NCI-H748 (cell line): ENCODE data around the gene LPP.

Experiments used
- DNase-seq: peaks from one replicate; lab custom pipeline; 2025; ENCODE audit not compliant: unreplicated experiment; lab: John Stamatoyannopoulos, UW

LPP gene

DNA sequence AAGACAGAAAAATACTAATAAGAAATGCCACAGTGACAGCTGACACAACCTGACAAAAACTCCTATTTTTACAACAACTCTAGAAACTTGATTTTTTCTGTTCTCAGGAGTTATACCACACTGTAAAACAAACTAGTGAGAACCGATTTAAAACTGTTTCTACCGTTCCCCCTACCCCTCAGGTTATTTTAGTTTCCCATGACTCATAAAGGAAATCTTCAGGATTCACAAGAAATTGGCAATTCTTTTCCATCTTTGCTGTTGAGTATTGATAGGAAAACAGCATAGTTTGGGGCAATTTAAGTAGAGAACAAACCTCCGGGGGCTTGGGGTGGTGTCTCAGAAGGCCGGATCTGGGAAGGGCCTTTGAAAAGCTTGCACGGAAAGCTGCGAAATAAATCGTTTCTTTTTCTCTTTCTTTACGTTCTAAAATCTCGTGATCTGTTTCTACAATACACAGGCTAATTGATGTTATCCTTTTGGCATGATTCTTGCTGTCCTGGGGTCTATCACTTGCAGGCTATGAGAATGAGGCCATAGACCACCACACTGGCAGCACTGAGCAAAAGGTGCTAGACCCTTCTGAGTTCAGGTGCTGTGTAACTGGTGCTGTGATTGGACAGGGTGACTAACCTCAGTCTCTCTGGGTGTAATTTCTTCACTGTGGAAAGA lies 89.3 kb downstream of the LPP start:
- no peak for DNase-seq

DNA sequence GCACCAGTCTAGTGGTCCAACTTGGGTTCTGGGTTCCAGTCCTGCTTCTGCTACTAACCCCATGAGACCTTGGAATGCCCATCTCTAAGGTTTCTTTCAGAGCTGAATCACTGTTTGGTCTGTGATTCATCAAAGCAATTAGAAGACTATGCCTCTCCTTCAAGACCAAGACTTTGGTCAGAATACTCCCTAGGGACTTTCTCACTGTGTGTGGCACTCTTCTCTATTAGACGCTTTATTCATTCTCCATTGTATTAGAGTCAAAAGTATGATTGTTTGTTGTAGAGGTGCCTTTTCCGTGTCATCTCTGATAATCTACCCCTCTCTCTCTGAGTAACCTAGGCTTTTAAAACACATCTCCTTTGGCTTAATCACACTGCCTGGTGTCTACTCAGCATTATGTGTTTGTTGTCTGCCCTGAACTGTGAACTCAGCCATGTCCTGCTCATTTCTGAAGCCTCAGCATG lies 90.5 kb downstream of the LPP start:
- DNase-seq, result no peak

DNA sequence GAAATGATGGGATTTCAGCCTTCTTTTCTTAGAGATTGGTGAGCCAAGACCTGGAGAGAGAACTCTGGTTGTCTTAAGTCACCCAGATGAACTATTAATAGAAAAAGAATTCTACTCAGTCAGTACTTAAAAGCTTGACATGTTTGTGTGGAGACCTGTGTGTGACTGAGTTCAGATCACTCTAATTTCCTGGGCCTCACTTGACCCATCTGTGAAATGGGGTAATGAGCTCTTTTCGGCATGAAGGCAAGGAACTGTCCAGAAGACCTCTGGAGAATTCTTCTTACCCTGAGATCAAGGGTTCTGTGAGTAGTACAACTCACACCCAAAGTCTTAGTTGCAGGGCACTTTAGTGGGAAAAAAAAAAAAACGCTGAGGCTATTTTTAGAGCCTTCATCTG lies 92.9 kb downstream of the LPP start:
- DNase-seq, result no peak

DNA sequence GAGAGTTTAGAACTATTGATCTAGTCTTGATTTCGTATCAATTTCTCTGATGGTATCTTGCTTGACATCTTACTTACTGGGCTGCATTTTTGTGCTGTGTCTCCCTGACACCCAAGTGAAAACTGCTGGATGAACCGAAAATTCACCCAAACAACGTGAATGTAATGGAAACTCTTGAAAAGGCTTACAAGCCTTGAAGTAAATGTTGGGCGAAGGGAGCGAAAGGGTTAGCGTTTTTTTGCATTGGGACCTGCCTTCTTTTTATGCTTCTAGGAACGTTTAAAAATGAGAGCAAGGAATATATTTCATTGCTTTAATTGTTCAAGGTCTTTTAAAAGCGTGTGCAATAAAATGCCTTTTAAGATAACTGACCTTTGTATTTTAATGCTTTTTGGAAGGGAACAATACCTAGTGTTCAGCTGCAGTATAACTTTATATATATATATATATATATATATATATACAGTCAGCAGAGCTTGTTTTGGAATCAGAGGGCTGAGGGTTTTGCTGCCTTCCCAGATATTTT lies 94.1 kb downstream of the LPP start:
- DNase-seq, result no peak

DNA sequence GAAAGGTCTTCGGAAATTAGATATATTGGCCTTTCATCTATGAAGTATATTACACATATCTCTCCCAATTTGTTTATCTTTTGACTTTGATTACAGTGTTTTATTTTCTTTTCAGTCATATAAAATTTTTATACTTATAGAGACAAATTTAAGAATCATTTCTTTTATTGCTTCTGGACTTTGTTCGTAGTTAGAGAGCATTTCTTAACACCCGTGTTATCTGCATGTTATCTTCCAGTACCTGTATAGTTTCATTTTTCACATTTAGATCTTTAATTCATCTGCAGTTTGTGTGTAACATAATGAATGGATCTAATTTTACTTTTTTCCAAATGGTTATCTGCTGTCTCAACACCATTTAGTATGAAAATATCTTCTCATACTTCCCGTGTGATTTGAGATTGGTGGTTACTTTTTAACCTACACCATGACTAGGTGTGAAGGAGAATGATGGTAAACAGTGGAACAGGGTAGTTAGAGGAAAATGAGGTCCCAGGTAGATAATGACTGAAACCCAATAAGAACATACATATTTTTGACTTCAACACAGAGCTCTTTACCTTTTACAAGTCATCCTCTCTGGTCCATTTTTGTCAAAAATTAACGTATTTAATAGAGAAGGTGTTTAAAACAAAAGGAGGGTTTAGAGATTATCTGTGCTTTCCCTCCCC lies 99.3 kb downstream of the LPP start:
- no peak for DNase-seq

DNA sequence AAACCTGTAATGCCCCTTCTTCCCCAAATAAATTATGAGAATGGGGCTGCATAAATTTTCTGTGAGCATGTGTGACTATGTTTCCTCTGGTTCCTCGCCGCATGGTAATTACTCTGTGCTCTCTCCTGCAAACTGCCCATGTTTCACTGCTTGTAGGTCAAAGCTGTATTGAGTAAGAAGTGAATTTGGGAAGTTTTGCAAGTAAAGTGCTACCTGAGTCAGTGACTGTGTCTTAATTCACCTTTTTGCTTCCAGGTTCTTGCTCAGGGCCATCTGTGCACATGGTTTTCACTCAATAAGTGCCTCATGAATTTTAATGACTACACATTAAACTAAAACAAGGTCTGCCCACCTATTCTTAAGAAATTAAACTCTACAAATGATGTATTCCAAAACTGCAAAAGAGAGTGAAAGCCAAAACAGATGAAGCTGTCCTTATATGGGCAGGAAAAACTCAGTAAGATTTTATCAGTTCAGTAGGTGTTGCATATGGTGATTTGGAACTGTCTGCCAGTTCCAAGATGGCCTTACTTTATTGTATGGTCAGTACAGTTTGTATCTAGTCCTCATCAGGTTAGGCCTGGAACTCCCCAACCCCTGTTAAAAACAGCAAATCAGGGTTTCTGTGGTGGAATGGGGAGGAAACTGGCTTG lies 100.0 kb downstream of the LPP start:
- no peak for DNase-seq

DNA sequence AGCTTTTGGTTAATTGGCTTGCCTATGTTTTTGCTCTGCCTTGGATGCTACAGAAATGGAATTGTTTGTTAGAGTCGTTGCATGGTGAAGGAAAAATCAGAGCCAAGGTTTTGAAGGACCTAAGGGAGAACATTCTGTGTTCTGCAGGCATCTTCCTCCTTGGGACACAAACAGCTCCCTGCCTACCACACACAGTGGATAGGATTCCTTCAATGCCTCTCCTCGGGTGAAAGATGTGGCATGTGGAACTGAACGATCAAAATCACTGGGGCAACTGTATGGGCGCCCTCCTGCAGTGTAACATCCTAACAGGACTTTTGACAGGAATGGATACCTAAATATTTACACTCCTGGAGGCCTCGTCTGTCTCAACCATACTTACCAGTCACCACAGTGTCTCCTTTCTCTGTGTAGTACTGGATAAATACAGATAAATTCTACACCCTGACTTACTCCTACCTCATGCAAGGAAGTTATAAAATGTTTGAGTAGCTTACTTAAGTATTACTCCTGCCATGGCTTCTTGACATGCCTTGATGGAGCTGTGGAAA lies 100.6 kb downstream of the LPP start:
- DNase-seq, result no peak

DNA sequence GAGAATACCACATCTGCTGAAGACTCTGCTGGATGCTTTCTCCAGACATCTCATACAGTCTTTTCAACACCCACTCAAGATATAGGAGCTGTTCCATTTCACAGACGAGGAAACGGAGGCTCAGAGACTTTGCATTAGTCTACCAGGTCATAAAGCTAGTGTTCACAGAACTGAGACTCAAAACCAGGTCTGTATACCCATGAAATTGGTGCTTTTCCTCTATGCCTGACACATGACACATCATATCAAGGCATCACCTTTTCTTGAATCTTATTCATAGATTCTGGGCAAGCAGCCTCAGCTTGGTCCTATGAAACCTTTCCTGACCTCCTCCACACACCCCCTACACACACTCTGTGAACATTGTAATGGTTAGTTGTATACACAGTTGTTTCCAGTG lies 101.2 kb downstream of the LPP start:
- no peak for DNase-seq

DNA sequence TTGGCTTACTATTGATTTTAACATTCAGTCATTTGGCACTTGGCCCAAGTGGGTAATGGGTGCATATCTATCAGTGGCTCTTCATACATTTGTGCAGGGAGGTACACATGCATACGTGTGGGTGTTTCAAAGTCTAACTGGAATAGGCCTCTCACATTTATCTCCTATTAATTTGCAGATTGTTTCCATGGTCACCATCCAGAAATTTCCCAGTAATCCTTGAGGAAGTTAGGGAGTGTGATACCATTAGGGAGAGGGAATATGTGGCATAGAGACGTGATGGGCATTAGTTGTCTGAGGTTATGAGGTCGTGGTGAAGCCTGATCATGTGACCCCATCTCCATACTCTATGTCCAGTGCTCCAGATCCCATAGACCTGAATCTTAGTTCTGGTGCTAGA lies 102.8 kb downstream of the LPP start:
- DNase-seq, result no peak

DNA sequence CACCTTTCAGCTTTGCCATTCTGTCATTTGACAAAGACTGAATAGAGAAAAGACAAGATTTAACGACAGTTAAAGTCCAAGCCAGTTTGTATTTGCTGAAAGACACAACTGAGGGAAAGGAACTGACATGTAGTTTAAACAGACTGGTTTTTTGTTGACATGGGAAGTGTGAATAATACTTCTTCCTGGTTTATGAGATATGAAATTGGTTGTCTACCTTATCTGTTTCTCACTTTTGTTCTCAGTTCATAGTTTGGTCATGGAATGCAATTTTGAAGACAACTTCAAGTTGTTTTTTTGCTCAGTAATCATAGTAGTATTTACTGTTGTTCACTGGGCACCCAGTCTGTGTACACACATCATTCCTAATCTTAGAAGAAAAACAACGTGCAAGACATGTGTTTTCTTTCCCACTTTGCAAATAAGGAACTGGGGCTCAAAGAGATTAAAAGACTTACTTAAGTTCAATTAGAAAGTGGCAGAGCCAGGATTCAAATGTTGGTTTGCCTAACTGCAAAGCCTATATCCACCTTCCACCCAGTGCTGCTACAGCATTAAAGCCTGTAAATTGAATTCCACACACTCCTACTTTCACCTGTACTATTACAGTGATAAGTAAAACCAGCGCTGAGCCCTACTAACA lies 103.5 kb downstream of the LPP start:
- no peak for DNase-seq

DNA sequence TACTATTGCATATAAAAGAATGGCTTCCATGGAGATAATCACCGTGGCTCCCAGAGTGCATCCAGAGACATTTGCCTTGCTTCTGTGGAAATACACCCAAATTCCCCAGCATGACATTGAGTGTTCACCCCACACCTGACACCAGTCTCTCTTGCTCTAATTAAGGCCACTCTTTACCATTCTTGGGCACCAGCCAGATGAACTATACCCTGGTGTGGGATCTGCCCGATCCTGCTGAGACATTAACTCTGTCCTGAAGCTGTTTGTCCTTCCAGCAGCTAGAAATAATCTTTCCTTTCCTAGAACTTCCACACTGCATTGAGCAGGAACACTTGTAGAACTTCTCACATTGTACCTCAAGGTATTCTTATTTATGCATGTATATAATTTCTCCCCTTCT lies 105.2 kb downstream of the LPP start:
- no peak for DNase-seq

DNA sequence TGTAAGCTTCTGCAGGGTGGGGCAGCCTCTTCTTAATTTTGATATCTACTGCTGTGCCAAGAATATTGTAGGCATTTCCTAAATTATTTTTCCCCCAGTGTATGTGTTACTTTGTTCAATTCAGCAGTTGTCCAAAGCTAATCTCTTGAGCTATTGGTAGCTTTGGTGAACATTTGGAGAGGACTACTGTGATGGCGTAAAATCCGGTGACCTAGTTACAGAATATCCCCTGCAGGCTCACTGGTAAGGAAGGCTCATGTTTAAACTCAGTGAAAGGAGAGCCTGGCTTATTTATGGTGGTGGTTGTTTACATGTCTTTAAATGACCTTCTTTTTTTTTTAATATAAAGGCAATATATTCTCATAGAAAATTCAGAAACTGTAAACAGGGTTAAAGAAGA lies 105.6 kb downstream of the LPP start:
- DNase-seq, result no peak

DNA sequence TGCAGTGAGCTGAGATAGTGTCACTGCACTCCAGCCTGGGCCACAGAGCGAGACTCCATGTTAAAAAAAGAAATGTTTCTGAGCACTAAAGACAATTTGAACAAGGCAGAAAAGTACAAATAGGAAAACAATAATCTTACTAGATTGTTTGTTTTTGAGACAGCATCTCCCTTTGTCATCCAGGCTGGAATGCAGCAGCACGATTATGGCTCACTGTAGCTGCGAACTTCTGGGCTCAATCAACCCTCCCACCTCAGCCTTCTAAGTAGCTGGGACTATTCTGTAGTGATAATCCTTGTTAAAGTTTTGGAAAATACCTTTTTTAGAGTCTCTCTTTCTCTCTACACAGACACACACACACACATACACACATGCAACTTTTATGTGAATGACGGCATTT lies 107.1 kb downstream of the LPP start:
- no peak for DNase-seq

DNA sequence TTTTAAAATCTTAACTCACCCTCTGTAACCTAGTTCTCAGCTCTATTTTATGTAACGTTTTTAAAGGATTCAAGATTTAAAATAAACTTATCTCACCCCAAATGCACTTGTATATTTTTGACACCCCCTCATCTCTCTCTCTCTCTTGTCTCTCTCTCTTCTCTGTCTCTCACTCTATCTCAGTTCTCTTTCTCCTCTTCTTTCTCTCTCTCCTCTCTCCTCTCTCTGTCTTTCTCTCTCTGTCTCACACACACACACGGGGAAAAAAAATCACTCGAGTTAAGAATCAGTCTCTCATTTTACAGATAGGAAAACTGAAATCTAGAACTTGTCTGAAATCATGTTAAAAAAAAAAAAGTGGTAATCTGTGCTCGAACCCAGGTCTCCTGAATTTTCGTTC lies 108.5 kb downstream of the LPP start:
- no peak for DNase-seq

DNA sequence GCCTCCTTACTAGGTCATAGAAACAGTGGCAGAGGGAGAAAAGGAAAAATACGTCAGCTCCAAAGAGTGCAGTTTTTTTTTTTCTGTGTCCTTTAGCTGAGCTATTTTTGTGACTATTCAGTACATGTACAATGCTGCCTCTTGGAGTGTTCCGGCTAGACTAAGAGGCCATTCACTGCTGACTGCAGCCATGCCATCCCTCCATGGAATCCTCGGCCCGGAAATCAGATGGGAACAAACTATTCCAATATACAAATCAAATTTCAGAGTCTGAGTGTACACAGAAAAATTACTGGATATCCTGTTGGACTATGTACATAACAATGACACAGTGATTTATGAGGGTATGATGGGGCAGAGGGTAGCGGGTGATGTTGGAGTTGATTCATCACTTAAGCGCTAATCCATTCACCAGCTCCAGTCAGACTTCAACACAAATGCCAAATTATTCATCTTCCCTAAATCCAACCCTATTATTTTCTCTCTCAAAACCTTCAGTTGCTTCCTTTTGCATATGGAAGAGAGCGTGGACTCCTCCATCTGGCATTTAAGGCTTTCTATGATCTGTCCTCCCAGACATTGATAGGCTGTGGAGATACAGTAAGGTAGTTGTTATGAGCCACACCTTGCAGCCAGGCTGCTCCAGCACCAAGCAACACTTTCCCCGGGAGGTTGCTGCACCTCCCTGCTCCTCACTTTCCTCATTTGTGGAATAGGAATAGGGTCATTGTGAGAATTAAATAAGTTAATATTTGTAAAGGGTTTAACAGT lies 109.1 kb downstream of the LPP start:
- peak; percentile 6 for DNase-seq

DNA sequence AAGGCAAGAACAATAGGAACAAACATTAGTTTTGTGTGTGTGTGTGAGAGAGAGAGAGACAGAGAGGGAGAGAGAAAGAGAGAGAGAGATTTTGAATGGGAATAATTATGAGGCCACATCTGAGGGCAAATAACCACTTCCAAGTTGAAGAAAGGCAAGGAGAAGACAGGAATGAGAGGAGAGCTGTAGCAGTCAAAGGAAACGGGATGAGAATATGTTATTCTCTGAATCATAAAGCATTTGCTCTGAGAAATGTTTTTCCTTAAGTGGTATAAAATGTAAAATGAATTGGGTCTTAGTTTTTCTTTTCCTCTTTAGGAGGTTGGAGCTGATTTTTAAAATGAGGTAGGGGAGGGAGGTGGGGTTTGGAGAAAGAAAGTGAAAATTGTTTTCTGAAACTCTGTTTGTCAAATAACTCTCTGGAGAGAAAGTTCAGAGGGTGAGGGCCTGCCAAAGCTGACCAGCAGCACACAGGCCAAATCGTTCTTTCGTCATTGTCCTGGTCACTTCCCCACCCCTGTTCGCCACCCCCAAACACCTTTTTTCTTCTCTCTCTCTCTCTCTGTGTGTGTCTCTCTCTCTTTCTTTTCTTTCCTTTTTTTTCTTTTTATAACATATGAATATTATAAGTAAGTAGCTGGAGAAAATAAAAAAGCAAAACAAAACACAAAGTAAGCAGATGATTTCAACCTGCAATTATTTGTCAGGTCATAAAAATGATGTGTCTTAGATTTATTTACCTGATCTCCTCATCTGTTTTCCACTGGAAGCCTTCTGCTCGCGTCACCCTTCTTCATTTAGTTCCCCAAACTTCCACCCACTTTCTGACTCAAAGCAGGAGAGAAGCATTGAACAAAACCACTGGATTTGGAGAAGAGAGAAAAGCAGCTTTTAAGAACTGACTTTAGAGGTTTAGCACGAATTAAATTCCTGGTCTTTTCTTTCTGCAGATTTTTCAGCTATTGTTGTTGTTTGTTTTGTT lies 110.6 kb downstream of the LPP start:
- no peak for DNase-seq

DNA sequence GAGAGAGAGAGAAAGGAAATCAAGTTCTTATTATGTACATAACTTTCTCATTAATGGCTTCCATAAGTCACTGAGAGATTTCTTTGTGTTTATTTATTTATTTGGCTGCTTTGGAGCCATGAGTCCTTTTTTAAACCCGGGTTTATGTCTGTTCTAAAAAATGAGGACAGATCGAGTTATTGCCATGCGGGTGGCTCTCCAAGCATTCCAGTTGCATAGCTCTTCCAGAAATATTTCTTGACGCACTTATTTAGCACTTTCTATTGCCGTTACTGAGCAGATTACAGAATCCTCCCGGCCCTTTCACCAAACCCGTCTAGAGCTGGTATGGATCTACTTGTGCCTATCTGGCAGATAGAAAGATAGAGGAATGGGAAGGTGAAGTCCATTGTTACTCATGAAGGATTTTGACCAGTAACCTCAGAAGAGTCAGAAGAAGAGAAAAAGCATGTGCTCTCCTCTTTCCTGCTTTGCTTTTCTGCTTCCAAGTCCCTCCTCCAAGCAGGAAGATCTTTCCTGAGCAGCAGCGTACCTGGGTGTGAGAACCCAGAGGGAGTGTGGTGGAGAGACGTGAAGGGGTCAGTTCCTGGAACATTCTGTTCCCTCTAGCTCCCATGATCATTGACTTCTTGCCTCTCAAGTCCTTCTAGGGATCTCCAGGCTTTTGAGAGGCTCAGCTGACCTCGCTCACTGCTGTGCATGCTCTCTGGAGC lies 112.8 kb downstream of the LPP start:
- DNase-seq, result no peak

DNA sequence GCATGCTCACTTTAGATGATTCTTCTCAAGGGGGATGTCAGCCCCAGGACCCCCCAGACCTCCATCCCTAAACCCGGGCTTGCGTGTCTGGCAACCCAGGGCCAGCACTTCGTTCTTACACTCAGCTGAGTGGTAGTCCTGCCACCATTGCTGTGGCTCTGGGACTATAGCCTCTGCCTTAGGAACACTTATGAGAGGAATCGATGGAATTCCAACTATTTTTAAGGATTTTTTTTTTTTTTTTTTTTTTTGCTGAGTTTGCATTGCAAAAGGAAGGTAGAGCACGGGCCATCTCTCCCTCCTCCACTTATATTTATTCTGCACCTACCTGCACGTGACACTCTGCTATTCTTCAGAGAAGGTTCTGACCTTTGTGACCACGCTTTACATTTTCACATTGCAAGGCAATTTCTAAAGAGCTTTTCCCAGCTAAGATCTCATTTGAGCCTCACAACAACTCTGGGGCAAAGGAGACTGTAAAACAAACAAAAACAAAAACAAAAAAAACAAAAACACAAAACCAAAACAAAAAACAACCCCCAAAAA lies 113.9 kb downstream of the LPP start:
- DNase-seq, result no peak

DNA sequence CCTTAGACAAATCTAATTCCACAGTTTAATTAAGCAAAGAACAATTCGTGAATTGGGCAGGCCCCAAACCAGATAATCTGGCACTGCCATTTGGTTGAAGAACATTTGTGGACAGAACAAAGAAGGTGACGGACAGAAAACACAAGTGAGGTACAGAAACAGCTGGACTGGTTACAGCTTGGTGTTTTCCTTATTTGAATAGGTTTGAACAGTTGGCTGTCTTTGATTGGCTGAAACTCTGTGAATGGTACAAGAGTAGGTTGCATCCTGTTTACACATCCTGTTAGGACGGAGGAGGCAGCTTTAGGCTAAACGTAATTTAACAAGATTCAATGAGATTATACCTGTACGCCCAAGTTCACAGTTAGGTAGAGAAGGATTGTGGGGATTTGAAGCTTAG lies 114.4 kb downstream of the LPP start:
- no peak for DNase-seq
